Smooth muscle cell (in vitro differentiated cells): ENCODE data around the gene SLC25A6. TPM values are rescaled to one million over a fixed set of nuclear protein-coding genes. Genes with fewer than 3 reads are reported as not detected.

ENCODE experiments used
- DNase-seq: peaks from one replicate; lab custom pipeline; 2025; ENCODE audit not compliant: unreplicated experiment; lab: John Stamatoyannopoulos, UW
- H2AFZ ChIP-seq: fragments of 200-600 bp; sonication (generic); 2 replicates; pipeline ENCODE4 v1.6.0; 2016; ENCODE audit warnings: antibody characterized with exemption, low read depth, mild to moderate bottlenecking
- H3F3A ChIP-seq: fragments of 200-600 bp; sonication (generic); 2 replicates; pipeline ENCODE4 v1.6.0; 2017; ENCODE audit warnings: antibody characterized with exemption, low read depth
- H3K27ac ChIP-seq: fragments of 200-600 bp; sonication (generic); 2 replicates; pipeline ENCODE4 v1.5.1; 2016; ENCODE audit warnings: low read depth, mild to moderate bottlenecking
- H3K27me3 ChIP-seq: fragments of 200-600 bp; sonication (generic); 2 replicates; pipeline ENCODE4 v1.6.1; 2016; ENCODE audit warnings: low read depth, mild to moderate bottlenecking
- H3K36me3 ChIP-seq: fragments of 200-600 bp; sonication (generic); 2 replicates; pipeline ENCODE4 v1.5.1; 2016; ENCODE audit warnings: low read depth
- H3K4me1 ChIP-seq: fragments of 200-600 bp; sonication (generic); 2 replicates; pipeline ENCODE4 v1.5.1; 2016; ENCODE audit warnings: low read depth
- H3K4me2 ChIP-seq: fragments of 200-600 bp; sonication (generic); 2 replicates; pipeline ENCODE4 v1.6.0; 2016; ENCODE audit warnings: mild to moderate bottlenecking
- H3K4me3 ChIP-seq: fragments of 200-600 bp; sonication (generic); 2 replicates; pipeline ENCODE4 v1.5.1; 2016; ENCODE audit warnings: mild to moderate bottlenecking
- H3K79me2 ChIP-seq: fragments of 200-600 bp; sonication (generic); 2 replicates; pipeline ENCODE4 v1.6.0; 2016; ENCODE audit warnings: low read depth, mild to moderate bottlenecking
- H3K9ac ChIP-seq: fragments of 200-600 bp; sonication (generic); 2 replicates; pipeline ENCODE4 v1.6.0; 2016; ENCODE audit warnings: low read depth
- H3K9me3 ChIP-seq: fragments of 200-600 bp; sonication (generic); replicated peaks from 2 replicates; pipeline ENCODE4 v1.5.1; 2016; ENCODE audit warnings: low read depth
- H4K20me1 ChIP-seq: fragments of 200-600 bp; sonication (generic); 2 replicates; pipeline ENCODE4 v1.6.0; 2016; ENCODE audit warnings: low read depth
- CTCF ChIP-seq: fragments of 200-600 bp; sonication (generic); IDR thresholded peaks from 2 replicates; pipeline ENCODE4 v1.5.1; 2017; ENCODE audit warnings: borderline replicate concordance, mild to moderate bottlenecking, antibody characterized with exemption; ENCODE audit not compliant: insufficient read depth, poor library complexity, severe bottlenecking
- WGBS: methylation state at CpG from one replicate; pipeline ENCODE4 v1.1.7; 2016; ENCODE audit warnings: low lambda C conversion rate; 5-methylcytosine and 5-hydroxymethylcytosine counted together
- polyA plus RNA-seq: library from polyadenylated mRNA; unstranded; fragments of >200 nt; fragmentation: Nextera tagmentation; extraction: Ambion mirVana; gene quantifications from 2 replicates; pipeline ENCODE4 v1.2.1, GENCODE V29; 2016
- total RNA-seq: library from RNA; depleted of rRNA; stranded (reverse); fragments of >200 nt; gene quantifications from 2 replicates; pipeline ENCODE4 v1.2.3, GENCODE V29; 2014

SLC25A6 gene
- total and polyA plus RNA-seq, 2 experiments from 2014 or later: 160 to 288 TPM

GRCh38 chrX:1400049-1400448, 8.1 kb upstream of the SLC25A6 start:
- Histone ChIP-seq H4K20me1 (peaks cover 7% of the 10 kb centered on the region), H3K27ac (no peak overlapping the region), H3K27me3 (no peaks in the 10 kb centered on the region), H3K9ac (no peak overlapping the region), H3K4me2 (no peak overlapping the region), H3K79me2 (no peaks in the 10 kb centered on the region), H2AFZ (no peak overlapping the region), H3K4me1 (no peaks in the 10 kb centered on the region), H3F3A (no peaks in the 10 kb centered on the region), H3K36me3 (no peaks in the 10 kb centered on the region), H3K9me3 (no peaks in the 10 kb centered on the region), H3K4me3 (no peak overlapping the region)
- no peak for TF ChIP-seq CTCF
- DNase-seq: no peak
- 90% methylated on average over 12 of the region's 12 CpGs for WGBS

GRCh38 chrX:1398431-1399340, 6.8 kb upstream of the SLC25A6 start:
- Histone ChIP-seq H3K4me3 (no peak overlapping the region), H3K79me2 (peaks cover under 1% of the 10 kb centered on the region), H3K27ac (no peak overlapping the region), H3F3A (no peaks in the 10 kb centered on the region), H3K9me3 (no peaks in the 10 kb centered on the region), H3K4me2 (no peak overlapping the region), H2AFZ (no peak overlapping the region), H3K36me3 (no peaks in the 10 kb centered on the region), H4K20me1 (peaks cover 7% of the 10 kb centered on the region), H3K27me3 (no peaks in the 10 kb centered on the region), H3K9ac (no peak overlapping the region), H3K4me1 (no peaks in the 10 kb centered on the region)
- TF ChIP-seq CTCF: no peak
- no peak for DNase-seq
- 80% methylated on average over 28 of the region's 29 CpGs for WGBS

- no peak for TF ChIP-seq CTCF
- H3K79me2 ChIP-seq: peaks cover 8% of the 10 kb centered on the region
- H3K27ac ChIP-seq: no peak overlapping the region
- H3K9me3 ChIP-seq: no peaks in the 10 kb centered on the region
- H3K4me3 ChIP-seq: no peak overlapping the region
- peaks cover 3% of the 10 kb centered on the region for H3K4me1 ChIP-seq
- no peak for DNase-seq
- no peaks in the 10 kb centered on the region for H3F3A ChIP-seq
- no peak overlapping the region for H3K9ac ChIP-seq
- H3K27me3 ChIP-seq: no peaks in the 10 kb centered on the region
- no peak overlapping the region for H3K4me2 ChIP-seq
- 84% methylated on average over 29 of the region's 29 CpGs for WGBS
- H2AFZ ChIP-seq: no peak overlapping the region
- H3K36me3 ChIP-seq: no peaks in the 10 kb centered on the region
- peaks cover 7% of the 10 kb centered on the region for H4K20me1 ChIP-seq
These were observed 5.7 kb upstream of the SLC25A6 start for GRCh38 chrX:1397441-1398270.
